Measurements from ENCODE around the gene ZFAND3. TPM values are rescaled to one million over a fixed set of nuclear protein-coding genes. Genes with fewer than 3 reads are reported as not detected.

ZFAND3 gene
- total and polyA plus RNA-seq, 2 donors (not counting 3 experiments of a cell fraction or from before 2014, with no cell fraction given): 15.4 to 54.2 TPM

GRCh38 chr6:38195113-38195635 lies 375.6 kb downstream of the ZFAND3 start:
- no peaks in the 10 kb centered on the region for H3K9me3 ChIP-seq (replicated peaks; ENCODE audit: control insufficient read depth, insufficient read depth, low read length)
- TF ChIP-seq POLR2A (IDR thresholded peaks at IDR 0.05; ENCODE audit: low read depth, low read length) (no peak), MYC (IDR thresholded peaks at IDR 0.05; ENCODE audit: low read depth, low read length) (no peak), JUN (IDR thresholded peaks at IDR 0.05; ENCODE audit: borderline replicate concordance, insufficient read depth, insufficient read length, low read depth) (no peak), FOS (IDR thresholded peaks at IDR 0.05; ENCODE audit: borderline replicate concordance, insufficient read depth, low read length) (no peak), EZH2 (IDR thresholded peaks at IDR 0.05; ENCODE audit: borderline replicate concordance, low read depth, low read length, severe bottlenecking) (no peak), POLR2AphosphoS5 (IDR thresholded peaks at IDR 0.05; ENCODE audit: insufficient read depth, low read depth, low read length) (no peak), GATA2 (IDR thresholded peaks at IDR 0.05; ENCODE audit: insufficient read depth, insufficient read length, low read depth, low read length) (no peak), MAX (IDR thresholded peaks at IDR 0.05; ENCODE audit: insufficient read depth, insufficient read length) (no peak)
- TF ChIP-seq, protein P1, sequence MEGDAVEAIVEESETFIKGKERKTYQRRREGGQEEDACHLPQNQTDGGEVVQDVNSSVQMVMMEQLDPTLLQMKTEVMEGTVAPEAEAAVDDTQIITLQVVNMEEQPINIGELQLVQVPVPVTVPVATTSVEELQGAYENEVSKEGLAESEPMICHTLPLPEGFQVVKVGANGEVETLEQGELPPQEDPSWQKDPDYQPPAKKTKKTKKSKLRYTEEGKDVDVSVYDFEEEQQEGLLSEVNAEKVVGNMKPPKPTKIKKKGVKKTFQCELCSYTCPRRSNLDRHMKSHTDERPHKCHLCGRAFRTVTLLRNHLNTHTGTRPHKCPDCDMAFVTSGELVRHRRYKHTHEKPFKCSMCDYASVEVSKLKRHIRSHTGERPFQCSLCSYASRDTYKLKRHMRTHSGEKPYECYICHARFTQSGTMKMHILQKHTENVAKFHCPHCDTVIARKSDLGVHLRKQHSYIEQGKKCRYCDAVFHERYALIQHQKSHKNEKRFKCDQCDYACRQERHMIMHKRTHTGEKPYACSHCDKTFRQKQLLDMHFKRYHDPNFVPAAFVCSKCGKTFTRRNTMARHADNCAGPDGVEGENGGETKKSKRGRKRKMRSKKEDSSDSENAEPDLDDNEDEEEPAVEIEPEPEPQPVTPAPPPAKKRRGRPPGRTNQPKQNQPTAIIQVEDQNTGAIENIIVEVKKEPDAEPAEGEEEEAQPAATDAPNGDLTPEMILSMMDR (IDR thresholded peaks at IDR 0.05; ENCODE audit: extremely low read depth in 1 of 2, insufficient read depth in 1 of 2, low read depth in 1 of 2, low read length in 2 of 2): no peak
- DNase-seq (ENCODE audit: low read depth, low spot score) (no peak), FAIRE-seq (no peak)
- dilution Hi-C loops (cut with MboI; ENCODE audit: extremely low pct_ligation_motif_present, low sequenced_read_pairs) (no loop called here), intact Hi-C loops (cut with micrococcal nuclease) (loop anchor here (10.0 kb wide), 1 partner anchor 480 kb away; no protein-coding TSS in a partner anchor)
- H3K27me3 ChIP-seq (ENCODE audit: control insufficient read depth in 2 of 2, insufficient read depth in 2 of 2, low read length in 2 of 2): no peaks in the 10 kb centered on the region
- H3K79me2 ChIP-seq (ENCODE audit: control insufficient read depth, insufficient read depth, low read length): no peaks in the 10 kb centered on the region
- no peak overlapping the region for H3K9ac ChIP-seq (replicated peaks; ENCODE audit: extremely low read depth, insufficient read depth, low read length)
- no peak overlapping the region for H2AFZ ChIP-seq (ENCODE audit: low read depth, low read length)
- ChIA-PET CTCF (interaction anchor here (1.5 to 3.4 kb wide), 2 partner anchors 162 to 299 kb away, joined by 4 to 11 read pairs; no protein-coding TSS in a partner anchor), POLR2A (no interaction called here)
- no peaks in the 10 kb centered on the region for H3K36me3 ChIP-seq (ENCODE audit: control insufficient read depth in 2 of 2, extremely low read depth in 1 of 2, insufficient read depth in 2 of 2, low read length in 2 of 2)
- no peak overlapping the region for H3K27ac ChIP-seq (ENCODE audit: insufficient read depth, low read depth, low read length)
- no peaks in the 10 kb centered on the region for H3K9me1 ChIP-seq (replicated peaks; ENCODE audit: control insufficient read depth, extremely low read depth, insufficient read depth, low read length)
- no TSS peak for BruUV-seq (replicated peaks)
- peaks cover 13% of the 10 kb centered on the region for H3K4me1 ChIP-seq (ENCODE audit: control insufficient read depth, extremely low read depth, insufficient read depth, low read length)
- H3K4me2 ChIP-seq (ENCODE audit: insufficient read depth, low read length): no peak overlapping the region
- no peaks in the 10 kb centered on the region for H4K20me1 ChIP-seq (replicated peaks; ENCODE audit: control insufficient read depth, extremely low read depth, insufficient read depth, low read length)
- H3K4me3 ChIP-seq (replicated peaks in 1 of 3; ENCODE audit: insufficient read depth in 1 of 3, low read depth in 1 of 3, low read length in 3 of 3): no peak overlapping the region
